ENCODE measurements around the gene GIT2.

GIT2 gene

DNA sequence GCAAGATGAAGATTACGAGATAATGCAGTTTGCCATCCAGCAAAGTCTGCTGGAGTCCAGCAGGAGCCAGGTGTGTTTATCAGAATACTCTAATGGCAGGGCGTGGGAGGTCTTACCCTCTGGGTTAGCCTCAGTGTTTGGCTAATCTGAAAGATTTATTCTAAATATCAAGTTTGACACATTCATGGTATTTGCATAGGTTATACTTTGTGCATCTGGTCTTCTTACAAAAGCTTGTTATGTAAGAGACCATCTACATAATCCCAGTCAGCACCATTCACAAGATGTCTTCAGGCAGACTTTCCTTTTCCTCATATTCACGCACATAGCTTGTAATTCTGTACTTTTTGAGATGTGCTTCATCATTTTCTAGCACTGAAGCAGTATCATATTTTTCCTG is 37.7 kb upstream of the GIT2 start:
- no peak overlapping the region for H3K4me3 ChIP-seq (ENCODE audit: low read depth, low read length)
- TF ChIP-seq, protein P1, sequence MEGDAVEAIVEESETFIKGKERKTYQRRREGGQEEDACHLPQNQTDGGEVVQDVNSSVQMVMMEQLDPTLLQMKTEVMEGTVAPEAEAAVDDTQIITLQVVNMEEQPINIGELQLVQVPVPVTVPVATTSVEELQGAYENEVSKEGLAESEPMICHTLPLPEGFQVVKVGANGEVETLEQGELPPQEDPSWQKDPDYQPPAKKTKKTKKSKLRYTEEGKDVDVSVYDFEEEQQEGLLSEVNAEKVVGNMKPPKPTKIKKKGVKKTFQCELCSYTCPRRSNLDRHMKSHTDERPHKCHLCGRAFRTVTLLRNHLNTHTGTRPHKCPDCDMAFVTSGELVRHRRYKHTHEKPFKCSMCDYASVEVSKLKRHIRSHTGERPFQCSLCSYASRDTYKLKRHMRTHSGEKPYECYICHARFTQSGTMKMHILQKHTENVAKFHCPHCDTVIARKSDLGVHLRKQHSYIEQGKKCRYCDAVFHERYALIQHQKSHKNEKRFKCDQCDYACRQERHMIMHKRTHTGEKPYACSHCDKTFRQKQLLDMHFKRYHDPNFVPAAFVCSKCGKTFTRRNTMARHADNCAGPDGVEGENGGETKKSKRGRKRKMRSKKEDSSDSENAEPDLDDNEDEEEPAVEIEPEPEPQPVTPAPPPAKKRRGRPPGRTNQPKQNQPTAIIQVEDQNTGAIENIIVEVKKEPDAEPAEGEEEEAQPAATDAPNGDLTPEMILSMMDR (IDR thresholded peaks at IDR 0.05; ENCODE audit: borderline replicate concordance, insufficient read depth, low read depth, low read length), result no peak

- TF ChIP-seq, protein P1 (IDR thresholded peaks at IDR 0.05; ENCODE audit: borderline replicate concordance, insufficient read depth, low read depth, low read length), result no peak
- no peak overlapping the region for H3K4me3 ChIP-seq (ENCODE audit: low read depth, low read length)
These were observed 33.2 kb upstream of the GIT2 start for GRCh38 chr12:110029290-110029815.

- TF ChIP-seq, protein P1 (IDR thresholded peaks at IDR 0.05; ENCODE audit: borderline replicate concordance, insufficient read depth, low read depth, low read length), result no peak
These were observed 32.2 kb upstream of the GIT2 start for GRCh38 chr12:110028323-110028722.

DNA sequence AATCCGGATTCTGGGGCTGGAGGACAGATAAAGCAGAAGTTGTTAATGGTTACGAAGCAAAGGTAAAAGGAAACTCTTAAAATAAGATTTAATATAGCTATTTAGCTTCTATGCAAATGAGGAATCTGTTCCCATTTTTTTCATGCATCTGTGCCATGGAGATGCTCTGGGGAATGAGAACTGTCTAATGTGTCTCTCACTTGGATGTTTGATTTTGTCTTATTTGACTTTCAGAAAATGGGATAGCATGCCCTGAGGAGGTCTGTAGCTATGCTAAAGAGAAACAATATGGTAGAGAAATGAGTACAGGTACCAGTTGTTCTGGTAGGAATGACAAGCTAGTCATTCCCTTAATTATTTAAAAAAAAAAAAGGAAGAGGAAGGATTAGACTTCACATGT is 27.9 kb upstream of the GIT2 start:
- no peak overlapping the region for H3K4me3 ChIP-seq (ENCODE audit: low read depth, low read length)
- TF ChIP-seq, protein P1 (IDR thresholded peaks at IDR 0.05; ENCODE audit: borderline replicate concordance, insufficient read depth, low read depth, low read length), result no peak

More at GRCh38 chr12:110028323-110028722, 32.2 kb upstream of the GIT2 start:
- H3K4me3 ChIP-seq (ENCODE audit: low read depth, low read length), result no peak overlapping the region

GRCh38 chr12:110023059-110023980 is 27.2 kb upstream of the GIT2 start:
- H3K4me3 ChIP-seq (ENCODE audit: low read depth, low read length), result no peak overlapping the region
- TF ChIP-seq, protein P1 (IDR thresholded peaks at IDR 0.05; ENCODE audit: borderline replicate concordance, insufficient read depth, low read depth, low read length), result no peak

DNA sequence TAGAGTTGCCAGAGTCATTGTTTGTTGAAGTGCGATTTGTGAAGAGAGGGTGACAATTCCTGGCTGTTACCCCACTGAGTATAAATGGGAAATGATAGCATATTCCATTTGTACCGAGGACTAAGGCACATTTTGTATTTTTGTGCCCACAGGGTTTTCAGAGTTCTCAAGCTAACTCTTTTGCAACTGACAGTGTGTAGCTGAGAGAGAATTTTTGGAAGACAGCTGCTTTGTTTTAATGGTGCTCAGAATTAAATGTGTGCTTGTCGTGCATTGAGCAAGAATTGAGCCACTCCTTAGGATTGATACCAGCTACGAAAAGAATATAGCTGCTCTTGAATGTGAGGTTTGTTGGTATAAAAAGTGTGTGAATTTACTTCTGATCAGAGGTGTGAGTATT is 24.8 kb upstream of the GIT2 start:
- H3K4me3 ChIP-seq (ENCODE audit: low read depth, low read length), result no peak overlapping the region
- TF ChIP-seq, protein P1 (IDR thresholded peaks at IDR 0.05; ENCODE audit: borderline replicate concordance, insufficient read depth, low read depth, low read length), result no peak

DNA sequence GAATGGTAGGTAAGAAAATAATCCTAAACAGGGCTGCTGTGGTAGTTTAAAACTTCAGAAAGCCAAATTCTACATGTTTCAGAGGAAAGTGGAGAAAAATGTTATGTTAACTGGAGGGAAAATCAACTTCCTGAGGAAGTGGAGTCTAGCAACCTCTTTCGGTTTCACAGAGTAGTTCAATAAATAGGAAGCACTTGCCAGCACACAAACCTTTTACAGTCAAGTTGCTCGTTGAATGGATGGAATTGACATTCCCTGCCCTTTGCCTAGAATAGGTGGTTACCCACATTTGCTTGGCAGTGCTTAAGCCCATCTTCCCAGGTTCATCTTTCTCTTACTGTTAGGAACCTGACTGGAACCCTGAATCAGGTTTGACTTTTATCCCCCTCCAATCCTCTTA is 19.0 kb upstream of the GIT2 start:
- H3K4me3 ChIP-seq (ENCODE audit: low read depth, low read length), result no peak overlapping the region
- TF ChIP-seq, protein P1 (IDR thresholded peaks at IDR 0.05; ENCODE audit: borderline replicate concordance, insufficient read depth, low read depth, low read length), result no peak
